IPS-18c (cell line): ENCODE data around the gene SETD2.
A peak's percentile ranks its signal among the peaks of the same experiment; 100 is the strongest.
"Not testable (repeated sequence)": the region's sequence is repeated elsewhere in the genome, so short reads cannot be mapped to it uniquely, and the experiment has no call there.

ENCODE experiments used
- H3K4me3 ChIP-seq: 2 replicates; pipeline ENCODE4 v1.7.0; 2013; ENCODE audit warnings: low read depth, mild to moderate bottlenecking, low read length, moderate library complexity; ENCODE audit not compliant: insufficient read depth
- H3K9me3 ChIP-seq: one replicate; pipeline ENCODE4 v1.6.1; 2013; ENCODE audit warnings: mild to moderate bottlenecking, low read length, moderate library complexity; ENCODE audit not compliant: control insufficient read depth, insufficient read depth

SETD2 gene, protein sequence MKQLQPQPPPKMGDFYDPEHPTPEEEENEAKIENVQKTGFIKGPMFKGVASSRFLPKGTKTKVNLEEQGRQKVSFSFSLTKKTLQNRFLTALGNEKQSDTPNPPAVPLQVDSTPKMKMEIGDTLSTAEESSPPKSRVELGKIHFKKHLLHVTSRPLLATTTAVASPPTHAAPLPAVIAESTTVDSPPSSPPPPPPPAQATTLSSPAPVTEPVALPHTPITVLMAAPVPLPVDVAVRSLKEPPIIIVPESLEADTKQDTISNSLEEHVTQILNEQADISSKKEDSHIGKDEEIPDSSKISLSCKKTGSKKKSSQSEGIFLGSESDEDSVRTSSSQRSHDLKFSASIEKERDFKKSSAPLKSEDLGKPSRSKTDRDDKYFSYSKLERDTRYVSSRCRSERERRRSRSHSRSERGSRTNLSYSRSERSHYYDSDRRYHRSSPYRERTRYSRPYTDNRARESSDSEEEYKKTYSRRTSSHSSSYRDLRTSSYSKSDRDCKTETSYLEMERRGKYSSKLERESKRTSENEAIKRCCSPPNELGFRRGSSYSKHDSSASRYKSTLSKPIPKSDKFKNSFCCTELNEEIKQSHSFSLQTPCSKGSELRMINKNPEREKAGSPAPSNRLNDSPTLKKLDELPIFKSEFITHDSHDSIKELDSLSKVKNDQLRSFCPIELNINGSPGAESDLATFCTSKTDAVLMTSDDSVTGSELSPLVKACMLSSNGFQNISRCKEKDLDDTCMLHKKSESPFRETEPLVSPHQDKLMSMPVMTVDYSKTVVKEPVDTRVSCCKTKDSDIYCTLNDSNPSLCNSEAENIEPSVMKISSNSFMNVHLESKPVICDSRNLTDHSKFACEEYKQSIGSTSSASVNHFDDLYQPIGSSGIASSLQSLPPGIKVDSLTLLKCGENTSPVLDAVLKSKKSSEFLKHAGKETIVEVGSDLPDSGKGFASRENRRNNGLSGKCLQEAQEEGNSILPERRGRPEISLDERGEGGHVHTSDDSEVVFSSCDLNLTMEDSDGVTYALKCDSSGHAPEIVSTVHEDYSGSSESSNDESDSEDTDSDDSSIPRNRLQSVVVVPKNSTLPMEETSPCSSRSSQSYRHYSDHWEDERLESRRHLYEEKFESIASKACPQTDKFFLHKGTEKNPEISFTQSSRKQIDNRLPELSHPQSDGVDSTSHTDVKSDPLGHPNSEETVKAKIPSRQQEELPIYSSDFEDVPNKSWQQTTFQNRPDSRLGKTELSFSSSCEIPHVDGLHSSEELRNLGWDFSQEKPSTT (N-terminal part only)

GRCh38 chr3:47164007-47164881, at the start of gene SETD2:
SETD2 (minus strand) TSS chr3:47164113; CDS start chr3:47163924, 189 bp downstream.
- peaks cover 3% of the 10 kb centered on the region for H3K9me3 ChIP-seq
- H3K4me3 ChIP-seq, result peak within 1 kb of the TSS; percentile 91

DNA sequence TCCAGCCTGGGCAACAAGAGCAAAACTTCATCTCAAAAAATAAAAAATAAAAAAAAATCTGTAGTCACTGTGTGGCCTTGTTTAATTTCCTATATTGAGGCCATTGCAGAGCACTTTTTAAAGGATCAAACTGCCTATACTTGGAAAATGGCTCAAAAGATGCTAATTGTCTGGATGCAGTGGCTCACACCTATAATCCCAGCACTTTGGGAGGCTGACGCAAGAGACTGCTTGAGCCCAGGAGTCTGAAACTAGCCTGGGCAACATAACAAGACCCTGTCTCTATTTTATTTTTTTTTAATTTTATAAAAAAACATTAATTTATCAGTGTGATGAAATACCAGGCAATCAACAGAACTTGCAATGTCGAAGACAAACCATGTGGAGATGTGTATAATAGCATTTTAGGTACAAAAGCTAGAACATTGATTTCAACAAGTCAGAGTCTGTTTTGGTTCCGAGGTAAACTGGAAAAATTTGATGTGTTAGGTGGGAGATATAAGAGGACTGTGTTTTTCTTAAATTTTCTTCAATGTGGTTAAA, 47.0 kb upstream of the SETD2 start:
- Histone ChIP-seq H3K4me3 (no peak overlapping the region), H3K9me3 (no peaks in the 10 kb centered on the region)

GRCh38 chr3:47206022-47206421, 42.1 kb upstream of the SETD2 start:
- not testable (repeated sequence) for H3K4me3 ChIP-seq, H3K9me3 ChIP-seq

GRCh38 chr3:47204875-47205274, 41.0 kb upstream of the SETD2 start:
- no peaks in the 10 kb centered on the region for H3K9me3 ChIP-seq
- H3K4me3 ChIP-seq, result no peak overlapping the region

GRCh38 chr3:47202542-47202941, 38.6 kb upstream of the SETD2 start:
- no peak overlapping the region for H3K4me3 ChIP-seq
- H3K9me3 ChIP-seq, result no peaks in the 10 kb centered on the region

DNA sequence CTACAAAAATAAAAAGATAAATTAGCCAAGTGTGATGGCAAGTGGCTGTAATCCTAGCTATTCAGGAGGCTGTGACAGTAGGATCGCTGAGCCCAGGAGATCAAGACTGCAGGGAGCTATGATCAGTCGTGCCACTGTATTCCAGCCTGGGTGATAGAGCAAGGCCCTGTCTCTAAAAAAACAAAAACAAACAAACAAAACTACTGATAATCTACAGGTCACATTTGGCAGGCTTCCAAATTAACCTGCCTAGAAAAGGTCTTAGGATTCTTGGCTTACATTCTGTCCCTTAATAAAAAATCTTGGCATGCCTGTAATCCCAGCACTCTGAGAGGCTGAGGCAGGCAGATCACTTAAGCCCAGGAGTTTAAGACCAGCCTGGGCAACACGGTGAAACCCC, 33.4 kb upstream of the SETD2 start:
- no peak overlapping the region for H3K4me3 ChIP-seq
- peaks cover 4% of the 10 kb centered on the region for H3K9me3 ChIP-seq

DNA sequence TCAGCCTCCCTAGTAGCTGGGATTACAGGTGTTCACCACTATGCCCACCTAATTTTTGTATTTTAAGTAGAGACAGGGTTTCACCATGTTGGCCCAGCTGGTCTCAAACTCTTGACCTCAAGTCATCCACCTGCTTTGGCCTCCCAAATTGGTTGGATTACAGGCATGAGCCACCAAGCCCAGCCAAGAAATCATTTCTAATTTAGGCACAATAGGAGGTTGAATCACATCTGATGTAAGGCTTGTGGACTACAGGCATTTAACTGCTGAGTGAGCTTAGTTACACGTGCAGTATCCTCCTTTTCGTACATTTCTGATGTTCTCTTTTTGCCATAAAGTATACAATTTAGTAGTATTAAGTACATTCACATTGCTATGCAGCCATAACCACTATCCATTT, 31.1 kb upstream of the SETD2 start:
- no peak overlapping the region for H3K4me3 ChIP-seq
- H3K9me3 ChIP-seq, result peaks cover 4% of the 10 kb centered on the region

GRCh38 chr3:47193871-47194859, 30.3 kb upstream of the SETD2 start:
- Histone ChIP-seq H3K4me3 (no peak overlapping the region), H3K9me3 (peaks cover 4% of the 10 kb centered on the region)

DNA sequence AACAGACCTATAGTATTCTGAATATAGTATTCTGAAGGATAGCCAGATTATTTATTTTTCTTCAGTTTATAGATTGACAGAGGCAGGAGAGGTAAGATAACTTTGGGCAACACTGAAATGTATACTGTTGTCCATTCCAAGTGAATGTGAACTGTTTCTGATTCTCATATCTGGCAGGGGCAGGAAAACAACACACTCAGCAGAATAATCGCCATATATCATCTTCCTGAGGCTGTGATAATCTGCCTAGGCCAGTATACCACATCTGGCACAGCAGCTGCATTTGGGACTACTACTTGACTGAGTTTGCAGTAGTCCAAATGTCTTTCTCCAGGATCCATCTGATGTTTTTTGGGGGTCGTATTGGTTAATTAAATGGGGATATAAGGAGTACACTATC, 22.4 kb upstream of the SETD2 start:
- H3K9me3 ChIP-seq, result no peaks in the 10 kb centered on the region

DNA sequence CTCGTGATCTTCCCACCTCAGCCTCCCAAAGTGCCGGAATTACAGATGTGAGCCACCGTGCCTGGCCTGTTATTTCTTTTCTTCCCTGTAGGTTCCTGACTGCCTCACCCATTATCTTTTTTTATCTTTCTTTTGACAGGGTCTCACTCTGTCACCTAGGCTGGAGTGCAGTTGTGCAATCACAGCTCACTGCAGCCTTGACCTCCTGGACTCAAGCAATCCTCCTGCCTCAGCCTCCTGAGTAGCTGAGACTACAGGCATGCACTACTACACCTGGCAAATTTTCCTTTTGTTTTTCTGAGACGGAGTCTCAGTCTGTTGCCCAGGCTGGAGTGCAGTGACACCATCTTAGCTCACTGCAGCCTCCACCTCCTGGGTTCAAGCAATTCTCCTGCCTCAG, 17.8 kb upstream of the SETD2 start:
- H3K9me3 ChIP-seq, H3K4me3 ChIP-seq: not testable (repeated sequence)

More for the DNA sequence above, 22.4 kb upstream of the SETD2 start:
- no peak overlapping the region for H3K4me3 ChIP-seq

DNA sequence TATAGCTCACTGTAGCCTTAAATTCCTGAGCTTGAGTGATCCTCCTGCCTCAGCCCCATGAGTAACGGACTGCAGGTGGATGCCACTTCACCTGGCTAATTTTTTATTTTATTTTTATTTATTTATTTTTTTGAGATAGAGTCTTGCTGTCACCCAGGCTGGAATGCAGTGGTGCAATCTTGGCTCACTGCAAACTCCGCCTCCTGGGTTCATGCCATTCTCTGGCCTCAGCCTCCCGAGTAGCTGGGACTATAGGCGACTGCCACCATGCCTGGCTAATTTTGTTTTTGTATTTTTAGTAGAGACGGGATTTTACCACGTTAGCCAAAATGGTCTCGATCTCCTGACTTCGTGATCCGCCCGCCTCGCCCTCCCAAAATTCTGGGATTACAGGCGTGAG, 16.1 kb upstream of the SETD2 start:
- not testable (repeated sequence) for H3K9me3 ChIP-seq, H3K4me3 ChIP-seq

- H3K9me3 ChIP-seq, result no peaks in the 10 kb centered on the region
- no peak overlapping the region for H3K4me3 ChIP-seq
These were observed 12.7 kb upstream of the SETD2 start for GRCh38 chr3:47176582-47176981.

- peaks cover 3% of the 10 kb centered on the region for H3K9me3 ChIP-seq
These were observed 525 bp downstream of the SETD2 start for GRCh38 chr3:47163169-47164006.

GRCh38 chr3:47162697-47163168, 1.2 kb downstream of the SETD2 start:
- Histone ChIP-seq H3K4me3 (peak overlapping the region; percentile 91), H3K9me3 (peaks cover 3% of the 10 kb centered on the region)

More at GRCh38 chr3:47163169-47164006, 525 bp downstream of the SETD2 start:
- peak overlapping the region; percentile 91 for H3K4me3 ChIP-seq
